Retinal pigment epithelial cell (primary cell): ENCODE measurements around the gene HOXD8.

ENCODE experiments used
- DNase-seq: peaks from one replicate; pipeline ENCODE4 v3.0.0-alpha.2; 2010; ENCODE audit warnings: low read depth
- H3K4me3 ChIP-seq: 2 replicates; pipeline ENCODE4 v1.5.1; 2011; ENCODE audit warnings: mild to moderate bottlenecking, low read length, control low read depth, moderate library complexity
- TF ChIP-seq, protein P1 (sequence below): conservative IDR thresholded peaks from 2 replicates; pipeline ENCODE4 v1.5.1; 2011; ENCODE audit warnings: low read depth, low read length, control low read depth, inconsistent platforms

HOXD8 gene

DNA sequence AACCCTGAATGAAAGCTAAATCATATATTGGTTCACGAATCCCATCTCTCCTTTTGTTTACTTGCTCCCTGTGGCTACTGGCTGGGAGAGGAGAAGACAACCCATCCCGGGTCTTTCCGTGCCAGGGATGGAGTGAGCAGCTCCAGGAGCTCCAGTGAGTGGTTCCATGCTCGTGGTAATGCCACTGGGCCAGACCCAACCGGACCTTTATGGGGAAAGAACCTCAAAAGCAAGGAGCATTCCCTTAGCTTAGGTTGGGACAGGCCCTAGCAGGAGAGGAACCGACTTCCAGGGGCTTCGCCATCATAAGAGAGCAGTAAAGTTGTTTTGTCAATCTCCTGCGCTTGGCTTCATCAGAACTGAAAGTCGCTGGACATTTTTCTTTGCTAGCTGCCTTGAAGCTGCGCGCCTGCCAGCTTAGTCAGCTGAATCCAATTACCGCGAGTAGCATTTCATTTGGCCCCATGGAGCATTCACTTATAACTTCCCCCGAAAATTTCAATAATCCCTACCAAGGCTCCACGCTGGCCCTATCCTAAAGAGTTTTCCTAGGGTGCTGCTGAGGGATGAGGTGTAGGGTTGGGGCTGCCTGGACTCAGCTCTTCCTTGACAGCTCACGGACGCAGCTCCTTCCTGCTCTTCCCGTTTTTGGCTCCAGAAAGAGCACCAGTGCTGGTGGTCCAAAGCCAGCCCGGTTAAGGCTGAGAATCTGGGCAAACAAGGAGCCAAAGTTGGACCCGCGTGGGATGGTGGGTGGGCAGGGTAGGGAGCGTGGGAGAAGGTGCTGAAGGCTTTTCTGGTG lies 32.5 kb downstream of the HOXD8 start:
- no peak for DNase-seq
- TF ChIP-seq, protein P1, sequence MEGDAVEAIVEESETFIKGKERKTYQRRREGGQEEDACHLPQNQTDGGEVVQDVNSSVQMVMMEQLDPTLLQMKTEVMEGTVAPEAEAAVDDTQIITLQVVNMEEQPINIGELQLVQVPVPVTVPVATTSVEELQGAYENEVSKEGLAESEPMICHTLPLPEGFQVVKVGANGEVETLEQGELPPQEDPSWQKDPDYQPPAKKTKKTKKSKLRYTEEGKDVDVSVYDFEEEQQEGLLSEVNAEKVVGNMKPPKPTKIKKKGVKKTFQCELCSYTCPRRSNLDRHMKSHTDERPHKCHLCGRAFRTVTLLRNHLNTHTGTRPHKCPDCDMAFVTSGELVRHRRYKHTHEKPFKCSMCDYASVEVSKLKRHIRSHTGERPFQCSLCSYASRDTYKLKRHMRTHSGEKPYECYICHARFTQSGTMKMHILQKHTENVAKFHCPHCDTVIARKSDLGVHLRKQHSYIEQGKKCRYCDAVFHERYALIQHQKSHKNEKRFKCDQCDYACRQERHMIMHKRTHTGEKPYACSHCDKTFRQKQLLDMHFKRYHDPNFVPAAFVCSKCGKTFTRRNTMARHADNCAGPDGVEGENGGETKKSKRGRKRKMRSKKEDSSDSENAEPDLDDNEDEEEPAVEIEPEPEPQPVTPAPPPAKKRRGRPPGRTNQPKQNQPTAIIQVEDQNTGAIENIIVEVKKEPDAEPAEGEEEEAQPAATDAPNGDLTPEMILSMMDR, result no peak
- H3K4me3 ChIP-seq, result no peak overlapping the region

DNA sequence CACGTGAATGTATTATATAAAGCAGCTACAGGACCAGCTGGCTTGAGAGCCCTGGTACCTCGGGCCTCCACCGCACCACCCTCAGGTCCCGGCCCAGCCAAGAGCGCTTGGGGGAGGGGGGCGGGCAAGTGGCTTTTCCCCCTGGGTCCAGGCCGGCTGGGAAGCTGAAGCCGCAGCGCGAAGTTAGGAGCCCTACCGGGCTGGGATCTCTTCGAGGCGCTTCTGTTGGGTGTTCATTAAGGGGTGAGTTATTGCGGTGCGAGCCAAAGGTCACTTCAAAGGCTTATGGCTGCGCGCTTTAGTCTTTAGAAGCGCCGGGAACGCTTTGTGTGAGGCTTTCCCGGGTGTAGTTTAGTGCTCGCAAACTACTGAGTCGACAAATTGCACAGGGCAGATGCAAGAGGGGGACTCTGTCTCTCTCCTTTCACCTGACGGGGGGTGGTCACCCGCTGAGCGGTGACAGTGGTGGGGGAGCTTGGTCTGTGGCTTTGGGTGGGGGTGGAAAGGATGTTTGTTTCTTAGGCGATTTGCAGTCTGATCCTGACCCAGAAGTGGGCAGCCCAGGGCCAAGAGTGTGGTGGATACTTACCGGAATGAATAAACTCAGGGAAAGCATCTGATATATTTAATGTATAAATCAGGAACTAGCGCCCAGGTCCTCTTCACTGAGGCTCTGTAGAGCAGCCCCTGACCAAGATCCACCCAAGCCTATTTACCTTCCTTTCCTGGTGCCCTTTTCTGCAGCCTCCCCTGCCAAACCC lies 33.6 kb downstream of the HOXD8 start:
- no peak for DNase-seq
- TF ChIP-seq, protein P1, result no peak
- no peak overlapping the region for H3K4me3 ChIP-seq

DNA sequence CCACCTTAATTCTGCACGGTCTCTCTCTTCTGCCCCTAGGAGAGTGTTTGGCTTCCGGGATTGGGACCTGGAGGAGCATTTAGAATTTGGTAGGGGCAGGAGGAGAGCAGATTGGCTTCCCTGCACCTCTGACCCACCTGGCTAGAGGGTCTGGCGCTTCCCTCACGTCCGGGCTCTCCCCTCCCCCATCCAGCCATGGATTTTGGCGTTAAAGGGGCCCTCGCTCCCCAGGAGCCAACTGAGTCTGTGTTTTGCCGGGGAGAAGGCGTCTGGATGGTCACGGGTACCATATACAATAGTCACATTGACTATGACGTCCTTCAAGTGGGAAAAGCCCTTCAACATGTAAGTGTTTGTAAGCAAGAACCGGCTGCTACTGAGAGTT lies 34.2 kb downstream of the HOXD8 start:
- TF ChIP-seq, protein P1, result no peak
- DNase-seq, result no peak
- no peak overlapping the region for H3K4me3 ChIP-seq

DNA sequence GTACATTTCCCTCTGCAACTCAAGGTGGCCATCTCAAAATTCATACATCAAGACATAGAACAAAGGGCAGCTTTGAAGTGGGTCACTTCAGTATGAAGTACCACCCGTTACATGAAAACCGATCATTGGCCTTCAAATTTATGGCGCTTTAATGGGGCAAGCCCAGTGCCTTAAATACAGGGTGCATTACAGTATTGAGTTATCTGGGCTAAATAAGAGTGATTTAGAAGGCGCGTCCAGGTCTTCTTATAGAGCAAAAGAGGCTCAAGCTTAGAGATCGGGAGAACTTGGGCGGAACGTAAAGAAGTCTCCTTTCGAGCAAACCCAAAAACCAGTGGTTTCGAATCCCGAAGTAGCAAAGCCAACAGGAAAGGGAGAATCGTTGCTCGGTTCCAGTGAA lies 34.7 kb downstream of the HOXD8 start:
- DNase-seq, result no peak
- TF ChIP-seq, protein P1, result no peak
- no peak overlapping the region for H3K4me3 ChIP-seq

DNA sequence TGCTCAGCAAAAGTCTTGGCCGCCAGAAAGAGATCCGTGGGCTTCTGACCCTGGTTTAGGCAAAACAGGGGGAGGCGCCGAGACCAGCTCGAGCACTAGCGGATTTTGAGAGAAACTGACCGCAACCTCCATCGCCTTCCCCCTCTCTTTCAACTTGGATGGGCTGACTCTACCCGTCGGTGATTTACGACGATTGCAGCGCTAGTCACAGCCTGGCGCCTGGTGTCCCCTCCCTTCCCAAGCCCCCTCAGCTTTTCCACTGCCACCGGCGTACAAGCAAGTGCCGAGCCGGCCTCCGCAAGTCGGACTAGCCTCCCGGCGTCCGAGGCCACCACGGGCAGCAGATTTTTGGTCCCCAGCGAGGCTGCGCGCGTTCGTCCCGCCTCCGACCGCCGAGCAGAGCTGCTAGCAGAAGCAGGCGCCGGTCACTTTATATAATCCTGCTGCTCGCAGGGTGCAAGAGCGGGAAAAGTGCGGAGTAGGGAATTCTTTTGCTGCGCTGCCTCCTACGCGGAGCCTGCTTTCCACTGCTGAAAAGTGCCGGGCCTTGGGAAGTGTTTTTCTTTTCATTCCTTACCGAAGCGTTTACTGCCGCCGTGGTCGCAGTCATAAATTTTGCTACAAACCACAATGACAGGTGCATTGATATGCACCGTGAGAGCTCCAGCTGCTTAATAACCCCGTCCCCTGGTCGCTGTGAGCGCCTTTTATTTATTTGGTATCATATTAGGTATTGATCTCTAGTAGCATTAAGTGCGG lies 35.3 kb downstream of the HOXD8 start:
- TF ChIP-seq, protein P1, result no peak
- no peak for DNase-seq
- no peak overlapping the region for H3K4me3 ChIP-seq

DNA sequence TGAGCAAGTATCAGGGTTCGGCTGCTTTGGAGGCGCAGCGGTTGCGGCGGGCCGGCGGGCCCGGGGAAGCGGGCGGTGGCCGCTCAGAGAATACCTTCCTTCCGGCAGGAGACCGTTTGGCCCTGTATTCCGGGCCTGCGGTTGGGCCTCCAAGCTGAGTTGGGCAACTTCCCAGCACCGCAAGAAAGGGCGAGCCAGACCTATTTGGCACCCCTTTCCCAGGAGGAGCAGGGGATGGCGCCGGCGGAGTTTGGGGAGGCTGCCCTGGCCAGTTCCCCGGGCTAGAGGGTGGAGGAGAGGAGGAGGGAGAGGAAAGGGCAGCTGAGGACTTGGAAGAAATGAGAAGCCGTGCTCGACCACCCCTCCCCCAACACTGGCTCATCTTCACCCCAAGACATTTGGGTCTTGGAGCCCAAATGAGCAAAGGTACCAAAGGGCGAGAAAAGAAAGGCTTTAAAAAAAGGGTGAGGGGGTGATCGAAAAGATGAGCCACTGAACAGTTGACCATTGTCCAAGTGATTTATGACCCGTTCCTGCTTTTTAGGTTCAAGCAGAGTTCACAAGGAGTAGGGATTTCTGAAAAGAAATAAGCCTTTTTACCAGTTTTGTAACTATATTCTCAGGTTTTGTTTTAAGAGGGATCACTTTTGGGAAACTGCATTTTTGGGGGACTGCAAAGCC lies 36.0 kb downstream of the HOXD8 start:
- DNase-seq, result no peak
- no peak overlapping the region for H3K4me3 ChIP-seq
- TF ChIP-seq, protein P1, result no peak
